ENCODE measurements around the gene INHBE.
"Not testable (repeated sequence)": the region's sequence is repeated elsewhere in the genome, so short reads cannot be mapped to it uniquely, and the experiment has no call there.

DNA sequence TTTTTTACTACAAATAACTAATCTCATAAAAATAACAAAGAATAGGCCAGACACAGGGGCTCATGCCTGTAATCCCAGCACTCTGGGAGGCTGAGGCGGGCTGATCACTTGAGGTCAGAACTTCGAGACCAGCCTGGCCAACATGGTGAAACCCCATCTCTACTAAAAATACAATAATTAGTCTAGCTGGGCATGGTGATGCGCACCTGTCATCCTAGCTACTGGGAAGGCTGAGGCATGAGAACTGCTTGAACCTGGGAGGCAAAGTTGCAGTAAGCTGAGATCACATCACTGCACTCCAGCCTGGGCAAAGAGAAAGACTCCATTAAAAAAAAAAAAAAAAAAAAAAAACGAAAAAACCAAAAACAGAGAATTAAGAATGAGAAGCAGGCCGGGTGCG is 40.9 kb upstream of the INHBE start:
- TF ChIP-seq POLR2A (IDR thresholded peaks at IDR 0.05): not testable (repeated sequence)
- TF ChIP-seq, protein P1, sequence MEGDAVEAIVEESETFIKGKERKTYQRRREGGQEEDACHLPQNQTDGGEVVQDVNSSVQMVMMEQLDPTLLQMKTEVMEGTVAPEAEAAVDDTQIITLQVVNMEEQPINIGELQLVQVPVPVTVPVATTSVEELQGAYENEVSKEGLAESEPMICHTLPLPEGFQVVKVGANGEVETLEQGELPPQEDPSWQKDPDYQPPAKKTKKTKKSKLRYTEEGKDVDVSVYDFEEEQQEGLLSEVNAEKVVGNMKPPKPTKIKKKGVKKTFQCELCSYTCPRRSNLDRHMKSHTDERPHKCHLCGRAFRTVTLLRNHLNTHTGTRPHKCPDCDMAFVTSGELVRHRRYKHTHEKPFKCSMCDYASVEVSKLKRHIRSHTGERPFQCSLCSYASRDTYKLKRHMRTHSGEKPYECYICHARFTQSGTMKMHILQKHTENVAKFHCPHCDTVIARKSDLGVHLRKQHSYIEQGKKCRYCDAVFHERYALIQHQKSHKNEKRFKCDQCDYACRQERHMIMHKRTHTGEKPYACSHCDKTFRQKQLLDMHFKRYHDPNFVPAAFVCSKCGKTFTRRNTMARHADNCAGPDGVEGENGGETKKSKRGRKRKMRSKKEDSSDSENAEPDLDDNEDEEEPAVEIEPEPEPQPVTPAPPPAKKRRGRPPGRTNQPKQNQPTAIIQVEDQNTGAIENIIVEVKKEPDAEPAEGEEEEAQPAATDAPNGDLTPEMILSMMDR (IDR thresholded peaks at IDR 0.05 in 4 of 5, conservative IDR thresholded peaks at IDR 0.05 in 1 of 5): not testable (repeated sequence)

All from gastrocnemius medialis (tissue), 4 donors.